A549 (cell line): ENCODE measurements around the gene HAAO. TPM values are rescaled to one million over a fixed set of nuclear protein-coding genes. Genes with fewer than 3 reads are reported as not detected.

Experiments
- ATAC-seq, 2 experiments: fragments of 200-7000 bp in 1 of 2; fragments of >200 bp in 1 of 2; cut with Nextera tagmentation in 1 of 2; cut with Tn5 transposase in 1 of 2; 3 replicates each; pipeline versions ENCODE4 v1.8.0 to v1.9.1; 2018 to 2020; ENCODE audit warnings: mild to moderate bottlenecking in 1 of 2, moderate library complexity in 1 of 2
- CTCF ChIA-PET: fragments of 300-600 bp; sonication (Branson Sonifier 250); formaldehyde crosslinking; extraction: SDS; loops from one replicate; lab custom pipeline; 2021; ENCODE audit warnings: antibody characterized with exemption, inconsistent platforms; lab: Yijun Ruan, JAX
- POLR2A ChIA-PET: fragments of 350-600 bp; formaldehyde crosslinking; extraction: SDS; loops from one replicate; lab custom pipeline; 2021; ENCODE audit warnings: antibody characterized with exemption, inconsistent platforms; lab: Yijun Ruan, JAX
- DNase-seq, 2 experiments: peaks; one replicate each; pipeline versions ENCODE4 v3.0.0 to v3.0.0-alpha.2; 2011 to 2016; ENCODE audit warnings: low read depth in 1 of 2, low spot score in 1 of 2
- FAIRE-seq: peaks from 2 replicates; lab custom pipeline; 2011; peaks lifted over from hg19 to GRCh38; lab: Jason Lieb, UNC
- H3K27ac ChIP-seq, 2 experiments: fragments of >200 bp; sonication (Bioruptor Twin); formaldehyde crosslinking; 3 replicates each; pipeline ENCODE4 v1.5.1; 2016 to 2017
- H3K4me1 ChIP-seq: fragments of >200 bp; sonication (Bioruptor Twin); formaldehyde crosslinking; 3 replicates; pipeline ENCODE4 v1.6.1; 2016
- H3K4me2 ChIP-seq: fragments of >200 bp; sonication (Bioruptor Twin); formaldehyde crosslinking; 3 replicates; pipeline ENCODE4 v1.6.1; 2016
- H3K4me3 ChIP-seq: fragments of >200 bp; sonication (Bioruptor Twin); formaldehyde crosslinking; 3 replicates; pipeline ENCODE4 v1.5.1; 2016
- H3K9me3 ChIP-seq: fragments of >200 bp; sonication (Bioruptor Twin); formaldehyde crosslinking; 3 replicates; pipeline ENCODE4 v1.6.1; 2016
- CHD4 ChIP-seq: fragments of 200-600 bp; sonication (generic); IDR thresholded peaks from 2 replicates; pipeline ENCODE4 v1.6.1; 2016; ENCODE audit warnings: antibody characterized with exemption, mild to moderate bottlenecking, borderline replicate concordance
- E2F6 ChIP-seq: IDR thresholded peaks from 2 replicates; pipeline ENCODE4 v1.6.1; 2012; ENCODE audit warnings: low read depth, borderline replicate concordance
- ESRRA ChIP-seq: fragments of 150-350 bp; IDR thresholded peaks from 2 replicates; pipeline ENCODE4 v1.6.1; 2014; ENCODE audit warnings: mild to moderate bottlenecking, low read length, borderline replicate concordance
- FOSB ChIP-seq: fragments of 250-450 bp; sonication (Bioruptor Pico); IDR thresholded peaks from 2 replicates; pipeline ENCODE4 v1.5.0; 2020; ENCODE audit warnings: mild to moderate bottlenecking, moderate library complexity
- GATA3 ChIP-seq: IDR thresholded peaks from 2 replicates; pipeline ENCODE4 v1.6.1; 2012; ENCODE audit warnings: borderline replicate concordance
- HDAC2 ChIP-seq: fragments of 200-600 bp; sonication (generic); IDR thresholded peaks from 2 replicates; pipeline ENCODE4 v1.6.1; 2016
- HOXB13 ChIP-seq: fragments of 250-450 bp; sonication (Bioruptor Pico); IDR thresholded peaks from 2 replicates; pipeline ENCODE4 v1.5.0; 2020; ENCODE audit warnings: low read depth, mild to moderate bottlenecking, moderate library complexity
- KDM5A ChIP-seq: fragments of 200-600 bp; sonication (generic); IDR thresholded peaks from 2 replicates; pipeline ENCODE4 v1.6.1; 2016; ENCODE audit warnings: antibody characterized with exemption, mild to moderate bottlenecking
- NFE2L2 ChIP-seq: fragments of 150-350 bp; conservative IDR thresholded peaks from 2 replicates; pipeline ENCODE4 v1.6.1; 2014; ENCODE audit warnings: low read length
- PHF8 ChIP-seq: fragments of 200-600 bp; sonication (generic); IDR thresholded peaks from 2 replicates; pipeline ENCODE4 v1.6.1; 2016; ENCODE audit warnings: low read depth, mild to moderate bottlenecking, antibody characterized with exemption, moderate library complexity, borderline replicate concordance
- POLR2A ChIP-seq: IDR thresholded peaks from 2 replicates; pipeline ENCODE4 v1.6.1; 2012; ENCODE audit warnings: mild to moderate bottlenecking, low read length
- RARB ChIP-seq: fragments of 250-450 bp; sonication (Bioruptor Pico); IDR thresholded peaks from 2 replicates; pipeline ENCODE4 v1.8.0; 2021; ENCODE audit warnings: mild to moderate bottlenecking, moderate library complexity
- REST ChIP-seq: fragments of 200-600 bp; sonication (generic); IDR thresholded peaks from 2 replicates; pipeline ENCODE4 v1.6.1; 2016; ENCODE audit warnings: antibody characterized with exemption, mild to moderate bottlenecking, moderate library complexity
- SREBF2 ChIP-seq: fragments of 450-650 bp; IDR thresholded peaks from 2 replicates; pipeline ENCODE4 v1.6.1; 2014; ENCODE audit warnings: mild to moderate bottlenecking, moderate library complexity
- TP53 ChIP-seq: fragments of 250-450 bp; sonication (Bioruptor Pico); IDR thresholded peaks from 2 replicates; pipeline ENCODE4 v1.5.0; 2021; ENCODE audit warnings: mild to moderate bottlenecking, moderate library complexity
- USF2 ChIP-seq: fragments of 450-650 bp; IDR thresholded peaks from 2 replicates; pipeline ENCODE4 v1.6.1; 2014; ENCODE audit warnings: antibody characterized with exemption
- ZC3H11A ChIP-seq: fragments of 450-650 bp; IDR thresholded peaks from 2 replicates; pipeline ENCODE4 v1.6.1; 2014; ENCODE audit warnings: antibody characterized with exemption, mild to moderate bottlenecking
- WGBS: methylation state at CpG from one replicate; pipeline ENCODE4 v1.1.6; 2017; ENCODE audit errors: missing lambda C conversion rate; 5-methylcytosine and 5-hydroxymethylcytosine counted together
- polyA plus RNA-seq, 4 experiments: library from polyadenylated mRNA; depleted of rRNA in 3 of 4; stranded (reverse); fragments of >200 nt; fragmentation: RNase III in 1 of 4; extraction: RNeasy Plus Mini Kit Qiagen cat#74134 plus additional on column Dnase treatment in 1 of 4; gene quantifications; 2 replicates in 3 of 4; 3 replicates in 1 of 4; pipeline ENCODE4 v1.2.3, GENCODE V29; 2011 to 2017
- TF ChIP-seq, protein P1 (sequence below): fragments of >200 bp; sonication (Bioruptor Twin); formaldehyde crosslinking; IDR thresholded peaks from 3 replicates; pipeline ENCODE4 v1.6.1; 2016
- TF ChIP-seq, protein P2 (sequence below): fragments of 250-450 bp; sonication (Bioruptor Pico); IDR thresholded peaks from 2 replicates; pipeline ENCODE4 v1.5.0; 2020; ENCODE audit warnings: low read depth, mild to moderate bottlenecking, moderate library complexity

The HAAO gene
- polyA plus RNA-seq, 2 of the 4 experiments (the other 2 are of a cell fraction): not detected

DNA sequence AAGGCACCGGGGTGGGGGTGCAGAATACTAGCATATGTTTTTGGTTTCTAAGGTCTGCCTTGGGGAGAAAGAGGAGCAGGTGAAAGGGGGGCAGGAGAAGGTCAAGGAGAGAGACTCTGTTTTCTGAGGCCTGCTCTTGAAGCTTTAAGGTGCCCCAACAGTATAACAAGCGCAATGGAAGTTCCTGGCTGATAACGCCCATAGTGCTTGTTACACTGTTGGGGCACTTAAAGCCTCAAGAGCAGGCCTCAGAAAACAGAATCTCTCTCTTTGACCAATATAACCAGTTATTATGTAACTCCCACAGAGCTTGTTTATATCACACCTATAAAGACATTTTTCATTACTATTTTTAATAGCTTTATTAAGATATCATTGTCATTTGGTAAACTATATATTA, 45.0 kb downstream of the HAAO start:
- FAIRE-seq: no peak

More for the DNA sequence above, 45.0 kb downstream of the HAAO start:
- no peak overlapping the region for H3K4me3 ChIP-seq
- WGBS: 96% methylated on average over 3 of the region's 3 CpGs
- ChIA-PET CTCF (interaction anchor here (0.9 kb wide), 1 partner anchor 47 kb away, joined by 3 read pairs; no protein-coding TSS in a partner anchor), POLR2A (no interaction called here)
- ATAC-seq (no peak), DNase-seq (no peak)
- H3K4me1 ChIP-seq: no peaks in the 10 kb centered on the region
- no peaks in the 10 kb centered on the region for H3K9me3 ChIP-seq
- H3K27ac ChIP-seq: no peak overlapping the region
- no peak overlapping the region for H3K4me2 ChIP-seq
- no peak for TF ChIP-seq REST
- no peak for TF ChIP-seq POLR2A
- TF ChIP-seq USF2: no peak
- TF ChIP-seq, protein P1, sequence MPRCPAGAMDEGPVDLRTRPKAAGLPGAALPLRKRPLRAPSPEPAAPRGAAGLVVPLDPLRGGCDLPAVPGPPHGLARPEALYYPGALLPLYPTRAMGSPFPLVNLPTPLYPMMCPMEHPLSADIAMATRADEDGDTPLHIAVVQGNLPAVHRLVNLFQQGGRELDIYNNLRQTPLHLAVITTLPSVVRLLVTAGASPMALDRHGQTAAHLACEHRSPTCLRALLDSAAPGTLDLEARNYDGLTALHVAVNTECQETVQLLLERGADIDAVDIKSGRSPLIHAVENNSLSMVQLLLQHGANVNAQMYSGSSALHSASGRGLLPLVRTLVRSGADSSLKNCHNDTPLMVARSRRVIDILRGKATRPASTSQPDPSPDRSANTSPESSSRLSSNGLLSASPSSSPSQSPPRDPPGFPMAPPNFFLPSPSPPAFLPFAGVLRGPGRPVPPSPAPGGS: no peak
- TF ChIP-seq NFE2L2: no peak
- TF ChIP-seq RARB: no peak
- no peak for TF ChIP-seq HOXB13 (CRISPR knock-in tag)
- TF ChIP-seq ZC3H11A: no peak
- TF ChIP-seq, protein P2, sequence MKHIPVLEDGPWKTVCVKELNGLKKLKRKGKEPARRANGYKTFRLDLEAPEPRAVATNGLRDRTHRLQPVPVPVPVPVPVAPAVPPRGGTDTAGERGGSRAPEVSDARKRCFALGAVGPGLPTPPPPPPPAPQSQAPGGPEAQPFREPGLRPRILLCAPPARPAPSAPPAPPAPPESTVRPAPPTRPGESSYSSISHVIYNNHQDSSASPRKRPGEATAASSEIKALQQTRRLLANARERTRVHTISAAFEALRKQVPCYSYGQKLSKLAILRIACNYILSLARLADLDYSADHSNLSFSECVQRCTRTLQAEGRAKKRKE (CRISPR knock-in tag): no peak
- no peak for TF ChIP-seq CHD4
- no peak for TF ChIP-seq FOSB
- no peak for TF ChIP-seq TP53 (CRISPR knock-in tag)
- TF ChIP-seq GATA3: no peak
- no peak for TF ChIP-seq E2F6
- no peak for TF ChIP-seq KDM5A
- TF ChIP-seq PHF8: no peak
- no peak for TF ChIP-seq HDAC2
- TF ChIP-seq SREBF2: no peak
- no peak for TF ChIP-seq ESRRA
